Measurements from ENCODE around the gene HINT1. TPM values are rescaled to one million over a fixed set of nuclear protein-coding genes. Genes with fewer than 3 reads are reported as not detected.
"Not testable (repeated sequence)": the region's sequence is repeated elsewhere in the genome, so short reads cannot be mapped to it uniquely, and the experiment has no call there.

The HINT1 gene
- total RNA-seq, 2 experiments from 2014 or later: 298 to 312 TPM

- ChIA-PET CTCF (interaction anchor here (0.8 kb wide), 1 partner anchor 49 kb away, joined by 4 read pairs; no protein-coding TSS in a partner anchor), POLR2A (no interaction called here)
- DNase-seq: no peak
- H3K4me1 Mint-ChIP-seq: peaks cover 3% of the 10 kb centered on the region
- no peaks in the 10 kb centered on the region for H3K9me3 Mint-ChIP-seq (ENCODE audit: low read depth)
- intact Hi-C loops (cut with DNase I, micrococcal nuclease): no loop called here
- ATAC-seq: no peak
- H3K27me3 Mint-ChIP-seq: no peaks in the 10 kb centered on the region
- H3K4me3 Mint-ChIP-seq: no peak overlapping the region
- peaks cover 13% of the 10 kb centered on the region for H3K36me3 Mint-ChIP-seq (ENCODE audit: low read depth)
- no peak overlapping the region for H3K27ac Mint-ChIP-seq
Measured at GRCh38 chr5:131151216-131151615, 13.8 kb downstream of the HINT1 start.

GRCh38 chr5:131150408-131150807 lies 14.6 kb downstream of the HINT1 start:
- Mint-ChIP-seq H3K27ac (no peak overlapping the region), H3K27me3 (no peaks in the 10 kb centered on the region), H3K36me3 (ENCODE audit: low read depth) (peaks cover 6% of the 10 kb centered on the region), H3K4me1 (no peaks in the 10 kb centered on the region), H3K4me3 (no peak overlapping the region), H3K9me3 (ENCODE audit: low read depth) (no peaks in the 10 kb centered on the region)
- DNase-seq (no peak), ATAC-seq (no peak)
- ChIA-PET CTCF (no interaction called here), POLR2A (no interaction called here)
- intact Hi-C loops (cut with DNase I, micrococcal nuclease): no loop called here

DNA sequence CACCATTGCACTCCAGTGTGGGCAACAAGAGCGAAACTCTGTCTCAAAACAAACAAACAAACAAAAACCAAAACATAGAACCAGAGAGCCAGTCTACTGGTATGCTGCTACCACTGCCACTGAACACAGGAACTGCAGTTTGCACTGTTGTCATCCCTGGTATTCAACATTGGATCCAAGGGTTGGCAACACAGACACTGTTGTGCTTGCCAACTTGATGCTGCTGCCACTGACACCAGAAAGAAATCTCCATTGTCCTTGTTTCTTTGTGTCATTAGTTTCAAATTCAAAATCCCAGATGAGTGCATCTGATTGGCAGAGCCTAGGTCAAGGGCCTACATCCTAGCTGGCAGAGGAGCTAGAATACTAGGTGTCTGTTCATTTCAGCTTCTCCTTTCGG lies 16.2 kb downstream of the HINT1 start:
- Mint-ChIP-seq H3K27ac (no peak overlapping the region), H3K9me3 (ENCODE audit: low read depth) (peaks cover 4% of the 10 kb centered on the region), H3K36me3 (ENCODE audit: low read depth) (peaks cover 4% of the 10 kb centered on the region), H3K4me3 (no peak overlapping the region), H3K27me3 (no peaks in the 10 kb centered on the region), H3K4me1 (no peaks in the 10 kb centered on the region)
- no peak for DNase-seq
- CTCF ChIA-PET: interaction anchor here (0.6 to 1.7 kb wide), 2 partner anchors 35 to 695 kb away, joined by 3 to 7 read pairs; no protein-coding TSS in a partner anchor
- intact Hi-C loops (cut with DNase I, micrococcal nuclease): no loop called here
- POLR2A ChIA-PET: interaction anchor here (0.6 kb wide), 1 partner anchor 63 kb away, joined by 7 read pairs; no protein-coding TSS in a partner anchor
- no peak for ATAC-seq

DNA sequence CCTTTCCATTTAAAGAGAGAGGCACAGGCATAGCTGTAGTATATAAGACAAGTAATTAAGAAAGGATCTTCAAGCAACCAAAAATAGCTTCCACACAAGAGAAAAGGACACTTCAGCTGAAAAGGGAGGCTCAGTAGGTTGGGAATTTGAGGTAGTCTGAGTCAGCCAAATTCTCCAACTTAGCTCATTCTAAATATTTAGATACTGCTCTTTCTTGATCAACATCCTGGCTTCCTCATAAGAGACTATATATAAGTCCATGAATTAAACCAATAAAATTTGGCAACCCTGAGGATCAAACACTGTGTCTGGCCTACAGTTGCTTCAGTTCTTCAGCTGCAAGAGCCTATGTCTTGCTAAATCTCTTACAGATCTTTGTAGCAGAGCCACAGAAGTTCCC lies 17.8 kb downstream of the HINT1 start:
- CTCF ChIA-PET: interaction anchor here (1.7 kb wide), 1 partner anchor 33 kb away, joined by 7 read pairs; no protein-coding TSS in a partner anchor
- no peaks in the 10 kb centered on the region for H3K4me1 Mint-ChIP-seq
- no peaks in the 10 kb centered on the region for H3K27me3 Mint-ChIP-seq
- intact Hi-C loops (cut with DNase I, micrococcal nuclease): no loop called here
- ATAC-seq (no peak), DNase-seq (no peak)
- H3K4me3 Mint-ChIP-seq: no peak overlapping the region
- no peaks in the 10 kb centered on the region for H3K36me3 Mint-ChIP-seq (ENCODE audit: low read depth)
- POLR2A ChIA-PET: no interaction called here
- no peak overlapping the region for H3K27ac Mint-ChIP-seq
- peaks cover 4% of the 10 kb centered on the region for H3K9me3 Mint-ChIP-seq (ENCODE audit: low read depth)

- DNase-seq (no peak), ATAC-seq (no peak)
- Mint-ChIP-seq H3K9me3 (ENCODE audit: low read depth) (peaks cover 7% of the 10 kb centered on the region), H3K36me3 (ENCODE audit: low read depth) (no peaks in the 10 kb centered on the region), H3K27ac (no peak overlapping the region), H3K4me1 (peaks cover 4% of the 10 kb centered on the region), H3K27me3 (no peaks in the 10 kb centered on the region), H3K4me3 (no peak overlapping the region)
- CTCF ChIA-PET: no interaction called here
- POLR2A ChIA-PET: no interaction called here
- intact Hi-C loops (cut with DNase I, micrococcal nuclease): no loop called here
Measured at GRCh38 chr5:131142970-131143617, 22.0 kb downstream of the HINT1 start.

- Mint-ChIP-seq H3K36me3 (ENCODE audit: low read depth) (peaks cover 8% of the 10 kb centered on the region), H3K27ac (no peak overlapping the region), H3K4me3 (no peak overlapping the region), H3K9me3 (ENCODE audit: low read depth) (peaks cover 13% of the 10 kb centered on the region), H3K27me3 (no peaks in the 10 kb centered on the region), H3K4me1 (peaks cover 13% of the 10 kb centered on the region)
- POLR2A ChIA-PET: no interaction called here
- intact Hi-C loops (cut with DNase I, micrococcal nuclease): no loop called here
- CTCF ChIA-PET: no interaction called here
- DNase-seq: no peak
- ATAC-seq: no peak
Measured at GRCh38 chr5:131139321-131139720, 25.7 kb downstream of the HINT1 start.

- Mint-ChIP-seq H3K4me1 (peaks cover 13% of the 10 kb centered on the region), H3K9me3 (ENCODE audit: low read depth) (peaks cover 11% of the 10 kb centered on the region)
- DNase-seq; H3K4me3 Mint-ChIP-seq; ATAC-seq; intact Hi-C loops (cut with DNase I, micrococcal nuclease); POLR2A ChIA-PET; H3K27me3 Mint-ChIP-seq; CTCF ChIA-PET; H3K36me3 Mint-ChIP-seq (ENCODE audit: low read depth); H3K27ac Mint-ChIP-seq: not testable (repeated sequence)
Measured at GRCh38 chr5:131138406-131138805, 26.6 kb downstream of the HINT1 start.

- ATAC-seq; intact Hi-C loops (cut with DNase I, micrococcal nuclease); DNase-seq; H3K4me1 Mint-ChIP-seq; H3K9me3 Mint-ChIP-seq (ENCODE audit: low read depth); H3K27ac Mint-ChIP-seq; POLR2A ChIA-PET; H3K27me3 Mint-ChIP-seq; H3K36me3 Mint-ChIP-seq (ENCODE audit: low read depth); CTCF ChIA-PET; H3K4me3 Mint-ChIP-seq: not testable (repeated sequence)
Measured at GRCh38 chr5:131133091-131133490, 32.0 kb downstream of the HINT1 start.

- peaks cover 13% of the 10 kb centered on the region for H3K9me3 Mint-ChIP-seq (ENCODE audit: low read depth)
- ChIA-PET POLR2A (no interaction called here), CTCF (no interaction called here)
- H3K27ac Mint-ChIP-seq: no peak overlapping the region
- no peaks in the 10 kb centered on the region for H3K4me1 Mint-ChIP-seq
- H3K27me3 Mint-ChIP-seq: no peaks in the 10 kb centered on the region
- no peaks in the 10 kb centered on the region for H3K36me3 Mint-ChIP-seq (ENCODE audit: low read depth)
- ATAC-seq (no peak), DNase-seq (no peak)
- H3K4me3 Mint-ChIP-seq: no peak overlapping the region
- intact Hi-C loops (cut with DNase I, micrococcal nuclease): no loop called here
Measured at GRCh38 chr5:131129306-131129705, 35.8 kb downstream of the HINT1 start.

DNA sequence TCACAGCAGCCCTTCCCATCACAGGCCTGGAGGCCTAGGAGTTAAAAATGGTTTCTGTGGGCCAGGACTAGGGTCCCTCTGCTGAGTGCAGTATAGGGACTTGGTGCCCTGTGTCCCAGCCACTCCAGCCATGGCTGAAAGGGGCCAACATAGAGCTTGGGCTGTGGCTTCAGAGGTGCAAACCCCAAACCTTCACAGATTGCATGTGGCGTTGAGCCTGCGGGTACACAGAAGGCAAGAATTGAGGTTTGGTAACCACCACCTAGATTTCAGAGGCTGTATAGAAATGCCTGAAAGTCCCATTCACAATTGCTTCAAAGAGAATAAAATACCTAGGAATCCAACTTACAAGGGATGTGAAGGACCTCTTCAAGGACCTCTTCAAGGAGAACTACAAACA lies 37.8 kb downstream of the HINT1 start:
- ATAC-seq; CTCF ChIA-PET; H3K27ac Mint-ChIP-seq; H3K27me3 Mint-ChIP-seq; DNase-seq; intact Hi-C loops (cut with DNase I, micrococcal nuclease); H3K36me3 Mint-ChIP-seq (ENCODE audit: low read depth); H3K4me3 Mint-ChIP-seq; H3K4me1 Mint-ChIP-seq; POLR2A ChIA-PET: not testable (repeated sequence)
- H3K9me3 Mint-ChIP-seq (ENCODE audit: low read depth): peaks cover 20% of the 10 kb centered on the region

DNA sequence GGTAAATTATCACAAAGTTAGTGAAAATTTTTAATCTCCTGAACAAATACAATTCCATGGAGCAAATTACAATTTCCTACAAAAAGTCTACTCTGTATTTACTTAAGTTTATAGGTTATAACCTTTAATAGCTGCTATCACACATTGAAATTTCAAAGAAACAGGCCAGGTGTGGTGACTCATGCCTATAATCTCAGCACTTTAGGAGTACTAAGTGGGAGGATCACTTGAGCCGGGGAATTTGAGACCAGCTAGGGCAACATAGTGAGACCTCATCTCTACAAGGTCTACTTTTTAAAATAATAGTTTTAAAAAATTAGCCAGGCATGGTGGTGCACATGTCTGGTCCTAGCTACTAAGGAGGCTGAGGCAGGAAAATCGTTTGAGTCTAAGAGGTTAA lies 50.3 kb downstream of the HINT1 start:
- DNase-seq: no peak
- intact Hi-C loops (cut with DNase I, micrococcal nuclease): loop anchor here (5.0 to 10.0 kb wide), 2 partner anchors 1210 to 1342 kb away; partner anchors contain the start of gene CHSY3 (in 1 of the 2)
- CTCF ChIA-PET: interaction anchor here (1.2 to 2.4 kb wide), 2 partner anchors 34 to 243 kb away, joined by 7 read pairs; no protein-coding TSS in a partner anchor

DNA sequence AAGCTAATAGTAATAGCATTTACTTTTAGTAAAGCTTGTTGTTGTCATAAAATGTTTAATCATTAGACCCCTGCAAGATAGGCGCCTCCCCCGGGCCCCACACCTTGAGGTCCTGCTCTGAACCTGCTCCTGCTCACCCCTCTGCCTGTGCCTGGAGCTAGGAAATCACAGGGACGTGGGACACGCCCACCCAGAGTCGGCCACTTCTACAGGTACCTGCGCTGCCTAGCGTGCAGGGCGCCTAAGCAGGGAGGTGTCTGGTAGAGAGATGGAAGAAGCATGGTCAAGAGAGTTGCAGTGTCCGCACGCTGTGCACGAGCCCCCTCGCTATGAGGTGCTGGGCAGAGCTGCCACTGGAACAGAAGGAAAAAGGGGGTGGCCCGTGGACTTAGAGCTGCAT lies 52.6 kb downstream of the HINT1 start:
- Mint-ChIP-seq H3K36me3 (ENCODE audit: low read depth) (no peaks in the 10 kb centered on the region), H3K27ac (no peak overlapping the region), H3K4me3 (no peak overlapping the region), H3K4me1 (peaks cover 2% of the 10 kb centered on the region), H3K27me3 (no peaks in the 10 kb centered on the region), H3K9me3 (ENCODE audit: low read depth) (no peaks in the 10 kb centered on the region)
- DNase-seq: no peak
- ATAC-seq: no peak
- ChIA-PET CTCF (interaction anchor here (0.7 to 1.5 kb wide), 2 partner anchors 36 to 241 kb away, joined by 3 to 10 read pairs; no protein-coding TSS in a partner anchor), POLR2A (no interaction called here)
- intact Hi-C loops (cut with DNase I, micrococcal nuclease): loop anchor here (5.0 to 10.0 kb wide), 2 partner anchors 1208 to 1340 kb away; partner anchors contain the start of gene CHSY3 (in 1 of the 2)

More for the DNA sequence above, 50.3 kb downstream of the HINT1 start:
- POLR2A ChIA-PET: no interaction called here
- no peaks in the 10 kb centered on the region for H3K36me3 Mint-ChIP-seq (ENCODE audit: low read depth)
- no peak for ATAC-seq
- H3K9me3 Mint-ChIP-seq (ENCODE audit: low read depth): peaks cover 1% of the 10 kb centered on the region
- no peaks in the 10 kb centered on the region for H3K27me3 Mint-ChIP-seq
- H3K27ac Mint-ChIP-seq: no peak overlapping the region
- peaks cover 4% of the 10 kb centered on the region for H3K4me1 Mint-ChIP-seq
- H3K4me3 Mint-ChIP-seq: no peak overlapping the region

All from activated CD4-positive, alpha-beta T cell treated with anti-CD3 and anti-CD28 coated beads for 36 hours (primary cell).